ENCODE measurements around the gene ZNF26. TPM values are rescaled to one million over a fixed set of nuclear protein-coding genes. Genes with fewer than 3 reads are reported as not detected.
"Not testable (repeated sequence)": the region's sequence is repeated elsewhere in the genome, so short reads cannot be mapped to it uniquely, and the experiment has no call there.

Gene ZNF26
- total RNA-seq, 2 experiments from 2014 or later, result 19.5 to 20.8 TPM

GRCh38 chr12:132949936-132950837 lies 36.0 kb upstream of the ZNF26 start:
- DNase-seq, result no peak
- H3K4me1 Mint-ChIP-seq (ENCODE audit: low read depth), result peaks cover 8% of the 10 kb centered on the region
- no peak overlapping the region for H3K4me3 Mint-ChIP-seq
- H3K36me3 Mint-ChIP-seq (ENCODE audit: low read depth), result peaks cover 55% of the 10 kb centered on the region
- no peaks in the 10 kb centered on the region for H3K27me3 Mint-ChIP-seq (ENCODE audit: low read depth)
- ChIA-PET CTCF (no interaction called here), POLR2A (no interaction called here)
- peaks cover 35% of the 10 kb centered on the region for H3K9me3 Mint-ChIP-seq (ENCODE audit: insufficient read depth)
- ATAC-seq, result no peak
- H3K27ac Mint-ChIP-seq, result no peak overlapping the region

DNA sequence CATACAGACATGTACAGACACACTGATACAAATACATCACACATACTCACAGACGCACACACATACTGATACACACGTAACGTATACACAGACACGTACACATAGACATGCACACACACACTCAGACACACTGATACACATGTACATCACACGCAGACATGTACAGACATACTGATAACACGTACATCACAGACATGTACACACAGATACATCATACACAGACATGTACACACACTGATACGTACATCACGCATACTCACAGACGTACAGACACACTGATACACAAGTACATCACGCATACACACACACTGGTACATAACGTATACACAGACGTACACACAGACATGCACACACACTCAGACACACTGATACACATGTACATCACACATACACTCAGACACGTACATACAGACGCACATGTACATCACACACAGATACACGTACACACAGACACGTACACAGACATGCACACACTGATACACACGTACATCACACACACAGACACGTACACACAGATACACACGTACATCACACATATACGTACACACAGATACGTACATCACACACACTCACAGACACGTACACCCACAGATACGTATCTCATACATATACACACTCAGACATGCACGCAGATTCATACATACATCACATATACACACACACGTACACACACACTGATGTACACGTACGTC lies 35.2 kb upstream of the ZNF26 start:
- Mint-ChIP-seq H3K4me3 (no peak overlapping the region), H3K9me3 (ENCODE audit: insufficient read depth) (peaks cover 27% of the 10 kb centered on the region), H3K36me3 (ENCODE audit: low read depth) (peaks cover 50% of the 10 kb centered on the region), H3K27ac (no peak overlapping the region), H3K4me1 (ENCODE audit: low read depth) (peaks cover 11% of the 10 kb centered on the region), H3K27me3 (ENCODE audit: low read depth) (no peaks in the 10 kb centered on the region)
- ATAC-seq, result no peak
- DNase-seq, result no peak
- POLR2A ChIA-PET, result no interaction called here
- CTCF ChIA-PET, result no interaction called here

DNA sequence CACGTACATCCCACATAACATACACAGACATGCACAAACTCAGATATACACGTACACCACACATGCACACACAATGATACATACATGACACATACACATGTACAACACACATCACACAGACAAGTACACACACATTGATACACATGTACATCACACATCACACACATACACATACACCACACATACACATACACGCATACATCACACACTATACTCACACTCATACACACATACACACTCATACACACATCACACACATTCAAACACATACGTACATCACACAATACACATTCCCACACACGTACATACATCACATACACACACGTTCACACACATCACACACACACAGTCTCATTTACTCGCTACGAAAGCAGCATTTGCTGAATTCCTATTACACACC lies 34.5 kb upstream of the ZNF26 start:
- peaks cover 48% of the 10 kb centered on the region for H3K36me3 Mint-ChIP-seq (ENCODE audit: low read depth)
- ChIA-PET CTCF (no interaction called here), POLR2A (no interaction called here)
- ATAC-seq, result no peak
- peaks cover 24% of the 10 kb centered on the region for H3K9me3 Mint-ChIP-seq (ENCODE audit: insufficient read depth)
- H3K4me1 Mint-ChIP-seq (ENCODE audit: low read depth), result peaks cover 12% of the 10 kb centered on the region
- no peak overlapping the region for H3K27ac Mint-ChIP-seq
- no peak overlapping the region for H3K4me3 Mint-ChIP-seq
- DNase-seq, result no peak
- no peaks in the 10 kb centered on the region for H3K27me3 Mint-ChIP-seq (ENCODE audit: low read depth)

DNA sequence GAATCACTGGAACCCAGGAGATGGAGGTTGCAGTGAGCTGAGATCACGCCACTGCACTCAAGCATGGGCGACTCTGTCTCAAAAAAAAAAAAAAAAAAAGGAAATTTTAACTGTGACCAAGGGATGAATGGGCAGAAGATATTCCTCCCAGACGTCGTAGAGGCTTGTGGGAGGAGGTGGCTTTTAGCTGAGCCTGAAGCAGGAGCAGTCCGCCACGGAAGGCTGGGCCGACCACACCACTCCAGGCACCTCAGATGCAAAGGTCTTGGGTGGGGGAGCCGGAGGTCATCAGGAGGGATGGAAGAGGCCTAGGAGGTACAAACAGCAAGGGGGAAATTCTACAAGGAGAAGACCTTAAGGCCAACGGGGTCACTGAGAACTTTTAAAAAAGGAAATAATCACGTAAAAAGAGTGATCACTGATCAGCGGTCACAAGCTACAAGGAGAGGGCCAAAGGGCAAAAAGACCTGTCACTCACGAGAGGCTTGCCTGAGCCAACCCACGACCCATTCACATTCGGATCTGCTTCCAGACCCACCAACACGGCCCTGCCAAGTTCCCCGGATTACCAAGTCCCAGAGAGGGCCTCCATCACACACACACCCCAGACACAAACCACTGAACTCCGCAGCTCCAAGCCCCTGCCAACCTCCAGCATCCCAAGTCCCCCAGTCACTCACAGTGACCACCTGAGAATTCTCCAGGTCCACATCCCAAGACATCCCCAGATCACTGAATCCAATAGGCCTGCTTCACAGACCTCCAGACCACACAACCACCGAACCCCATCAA lies 33.6 kb upstream of the ZNF26 start:
- Mint-ChIP-seq H3K27me3 (ENCODE audit: low read depth) (no peaks in the 10 kb centered on the region), H3K9me3 (ENCODE audit: insufficient read depth) (peaks cover 24% of the 10 kb centered on the region), H3K4me1 (ENCODE audit: low read depth) (peaks cover 15% of the 10 kb centered on the region), H3K27ac (no peak overlapping the region), H3K36me3 (ENCODE audit: low read depth) (peaks cover 52% of the 10 kb centered on the region), H3K4me3 (no peak overlapping the region)
- no peak for ATAC-seq
- no peak for DNase-seq
- ChIA-PET POLR2A (no interaction called here), CTCF (no interaction called here)

- Mint-ChIP-seq H3K4me1 (ENCODE audit: low read depth) (peaks cover 15% of the 10 kb centered on the region), H3K9me3 (ENCODE audit: insufficient read depth) (peaks cover 20% of the 10 kb centered on the region), H3K27me3 (ENCODE audit: low read depth) (no peaks in the 10 kb centered on the region), H3K36me3 (ENCODE audit: low read depth) (peaks cover 48% of the 10 kb centered on the region), H3K27ac (no peak overlapping the region), H3K4me3 (no peak overlapping the region)
- CTCF ChIA-PET, result no interaction called here
- POLR2A ChIA-PET, result no interaction called here
- ATAC-seq, result no peak
- no peak for DNase-seq
These were observed 33.1 kb upstream of the ZNF26 start for GRCh38 chr12:132953163-132953425.

GRCh38 chr12:132953771-132954170 lies 32.4 kb upstream of the ZNF26 start:
- ChIA-PET CTCF (no interaction called here), POLR2A (no interaction called here)
- Mint-ChIP-seq H3K4me1 (ENCODE audit: low read depth) (peaks cover 15% of the 10 kb centered on the region), H3K27me3 (ENCODE audit: low read depth) (no peaks in the 10 kb centered on the region), H3K4me3 (no peak overlapping the region), H3K27ac (no peak overlapping the region), H3K9me3 (ENCODE audit: insufficient read depth) (peaks cover 15% of the 10 kb centered on the region), H3K36me3 (ENCODE audit: low read depth) (peaks cover 42% of the 10 kb centered on the region)
- no peak for ATAC-seq
- DNase-seq, result no peak

- H3K4me3 Mint-ChIP-seq, result peak overlapping the region; percentile 84
- H3K4me1 Mint-ChIP-seq (ENCODE audit: low read depth), result peaks cover 15% of the 10 kb centered on the region
- POLR2A ChIA-PET, result no interaction called here
- H3K27ac Mint-ChIP-seq, result peak overlapping the region; percentile 86
- DNase-seq (no peak), ATAC-seq (no peak)
- peaks cover 11% of the 10 kb centered on the region for H3K9me3 Mint-ChIP-seq (ENCODE audit: insufficient read depth)
- CTCF ChIA-PET, result no interaction called here
- H3K27me3 Mint-ChIP-seq (ENCODE audit: low read depth), result no peaks in the 10 kb centered on the region
- peaks cover 35% of the 10 kb centered on the region for H3K36me3 Mint-ChIP-seq (ENCODE audit: low read depth)
These were observed 31.6 kb upstream of the ZNF26 start for GRCh38 chr12:132954471-132955048.

GRCh38 chr12:132955094-132956010 lies 30.8 kb upstream of the ZNF26 start:
- peaks cover 10% of the 10 kb centered on the region for H3K9me3 Mint-ChIP-seq (ENCODE audit: insufficient read depth)
- H3K4me1 Mint-ChIP-seq (ENCODE audit: low read depth), result peaks cover 15% of the 10 kb centered on the region
- peak overlapping the region; percentile 84 for H3K4me3 Mint-ChIP-seq
- CTCF ChIA-PET, result interaction anchor here (0.7 kb wide), 1 partner anchor 84 kb away, joined by 5 read pairs; no protein-coding TSS in a partner anchor
- ATAC-seq, result peak; percentile 57
- H3K27me3 Mint-ChIP-seq (ENCODE audit: low read depth), result no peaks in the 10 kb centered on the region
- H3K36me3 Mint-ChIP-seq (ENCODE audit: low read depth), result peaks cover 36% of the 10 kb centered on the region
- DNase-seq, result peak; percentile 33
- POLR2A ChIA-PET, result interaction anchor here (1.0 to 1.8 kb wide), 3 partner anchors 46 to 226 kb away, joined by 3 to 7 read pairs (median 4); no protein-coding TSS in a partner anchor
- peak overlapping the region; percentile 86 for H3K27ac Mint-ChIP-seq

- peak within 1 kb of the TSS; percentile 95 for H3K27ac Mint-ChIP-seq
- POLR2A ChIA-PET, result interaction anchor here (1.0 to 1.8 kb wide), 5 partner anchors 31 to 225 kb away, joined by 3 to 7 read pairs (median 5); partner anchors contain the start of gene ZNF26
- peak; percentile 90 for ATAC-seq
- peaks cover 37% of the 10 kb centered on the region for H3K36me3 Mint-ChIP-seq (ENCODE audit: low read depth)
- CTCF ChIA-PET, result no interaction called here
- peak within 1 kb of the TSS; percentile 84 for H3K4me3 Mint-ChIP-seq
- no peaks in the 10 kb centered on the region for H3K27me3 Mint-ChIP-seq (ENCODE audit: low read depth)
- H3K4me1 Mint-ChIP-seq (ENCODE audit: low read depth), result peaks cover 15% of the 10 kb centered on the region
- H3K9me3 Mint-ChIP-seq (ENCODE audit: insufficient read depth), result peaks cover 10% of the 10 kb centered on the region
- DNase-seq, result peak; percentile 90
These were observed 30.0 kb upstream of the ZNF26 start, which contains the start of gene ZNF605 for GRCh38 chr12:132956011-132956788. ZNF605 (minus strand) TSS chr12:132956306; CDS start chr12:132945635, 10,671 bp downstream.

DNA sequence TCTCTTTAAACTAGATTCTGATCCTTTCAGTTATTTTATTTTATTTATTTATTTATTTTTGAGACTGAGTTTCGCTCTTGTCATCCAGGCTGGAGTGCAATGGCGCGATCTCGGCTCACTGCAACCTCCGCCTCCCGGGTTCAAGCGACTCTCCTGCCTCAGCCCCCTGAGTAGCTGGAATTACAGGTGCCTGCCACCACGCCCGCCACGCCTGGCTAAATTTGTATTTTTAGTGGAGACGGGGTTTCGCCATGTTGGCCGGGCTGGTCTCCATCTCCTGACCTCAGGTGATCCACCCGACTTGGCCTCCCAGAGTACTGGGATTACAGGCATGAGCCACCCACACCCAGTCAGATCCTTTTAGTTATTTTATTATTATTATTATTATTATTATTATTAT lies 24.4 kb upstream of the ZNF26 start:
- H3K27me3 Mint-ChIP-seq (ENCODE audit: low read depth); ATAC-seq; CTCF ChIA-PET; H3K4me3 Mint-ChIP-seq; DNase-seq; H3K4me1 Mint-ChIP-seq (ENCODE audit: low read depth); POLR2A ChIA-PET; H3K27ac Mint-ChIP-seq: not testable (repeated sequence)
- Mint-ChIP-seq H3K36me3 (ENCODE audit: low read depth) (peaks cover 24% of the 10 kb centered on the region), H3K9me3 (ENCODE audit: insufficient read depth) (peaks cover 24% of the 10 kb centered on the region)
